Embryonic facial prominence (tissue), 1 donor: ENCODE measurements around the gene LINC01488.

Source experiments
- DNase-seq: peaks from one replicate; pipeline ENCODE4 v3.0.0-alpha.2; 2016; ENCODE audit errors: extremely low spot score

Gene LINC01488

DNA sequence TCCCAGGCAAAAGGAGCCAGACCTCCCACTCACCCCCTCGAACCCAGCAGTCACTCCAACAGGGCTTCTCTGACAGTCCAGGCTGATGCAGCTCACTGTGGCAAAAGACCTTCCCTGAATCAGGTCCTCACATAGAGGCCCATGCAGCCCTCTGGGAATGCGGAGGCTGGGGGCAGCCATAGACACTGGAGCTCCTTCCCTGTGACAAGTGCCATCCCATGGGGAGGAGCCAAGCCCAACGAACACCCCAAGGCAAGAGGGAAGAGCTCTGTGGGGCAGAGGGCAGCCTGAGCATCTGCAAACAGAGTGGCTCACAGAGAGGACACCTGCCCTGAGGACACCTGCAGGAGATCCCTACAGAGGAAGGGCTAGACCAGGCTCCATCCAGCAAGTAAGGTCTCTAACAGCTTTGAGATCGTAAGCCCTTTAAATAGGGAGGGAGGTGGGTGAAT lies at the start of gene LINC01488:
TSS of gene LINC01488 (plus strand) at position 271 of the 452 bp plus-strand sequence.
- DNase-seq = no peak

DNA sequence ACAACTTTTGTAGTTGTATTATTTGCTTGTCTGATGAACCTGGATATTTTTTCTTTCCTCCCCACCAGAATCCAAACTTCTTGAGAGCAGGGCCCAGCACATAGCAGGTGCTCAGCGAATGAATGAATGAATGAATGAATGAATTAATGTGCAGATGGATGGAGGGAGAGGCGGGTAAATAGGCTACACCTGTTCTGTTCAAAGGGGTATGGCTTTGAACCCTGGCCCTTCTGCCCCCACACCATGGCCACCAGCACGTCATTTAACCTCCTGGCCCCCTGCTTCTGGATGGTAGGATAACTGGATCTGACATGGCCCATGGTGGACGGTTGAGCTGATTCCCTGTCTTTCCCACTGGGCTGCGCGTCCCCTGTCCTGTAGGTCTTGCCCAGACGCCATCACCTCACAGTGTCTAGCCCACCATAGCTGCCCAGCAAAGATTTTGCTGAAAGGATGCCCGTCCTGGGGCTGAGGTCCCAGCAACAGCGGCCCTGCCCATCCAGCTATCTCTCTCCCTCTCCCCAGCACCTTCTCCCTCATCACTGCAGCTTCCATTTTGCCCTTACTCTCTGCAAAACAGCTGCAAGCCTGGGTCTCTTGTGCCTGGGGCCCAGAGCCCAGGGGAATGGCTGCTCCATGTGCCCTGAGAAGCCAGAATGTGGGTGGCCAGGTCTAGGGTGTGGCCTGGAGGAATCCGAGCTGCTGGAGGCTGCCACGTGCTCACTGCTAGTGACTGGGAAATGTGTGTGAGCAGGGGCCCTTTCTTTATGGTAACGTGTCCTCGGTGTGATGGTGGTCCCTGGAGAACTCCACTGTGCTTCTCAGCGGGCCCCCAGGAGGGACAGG lies 49.3 kb upstream of the LINC01488 start:
- DNase-seq = no peak

DNA sequence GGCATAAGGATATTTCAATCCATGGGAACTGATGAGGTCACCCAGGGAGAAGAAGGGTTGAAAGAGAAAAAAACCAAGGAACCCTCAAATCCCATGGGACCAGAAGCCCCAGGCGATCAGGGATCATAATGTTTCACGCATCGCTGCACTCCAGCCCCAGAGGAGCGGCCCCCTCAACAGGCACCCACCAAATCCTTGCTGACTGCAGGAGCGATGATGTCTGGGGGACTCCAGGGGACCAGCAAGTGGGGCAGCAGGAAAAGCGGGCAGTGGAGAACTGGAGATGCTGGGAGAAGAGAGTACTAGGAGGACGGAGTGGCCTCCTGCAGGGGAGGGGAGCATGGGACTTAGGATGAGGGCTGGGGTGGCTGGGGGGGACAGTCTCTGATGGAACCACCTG lies 47.7 kb upstream of the LINC01488 start:
- no peak for DNase-seq

DNA sequence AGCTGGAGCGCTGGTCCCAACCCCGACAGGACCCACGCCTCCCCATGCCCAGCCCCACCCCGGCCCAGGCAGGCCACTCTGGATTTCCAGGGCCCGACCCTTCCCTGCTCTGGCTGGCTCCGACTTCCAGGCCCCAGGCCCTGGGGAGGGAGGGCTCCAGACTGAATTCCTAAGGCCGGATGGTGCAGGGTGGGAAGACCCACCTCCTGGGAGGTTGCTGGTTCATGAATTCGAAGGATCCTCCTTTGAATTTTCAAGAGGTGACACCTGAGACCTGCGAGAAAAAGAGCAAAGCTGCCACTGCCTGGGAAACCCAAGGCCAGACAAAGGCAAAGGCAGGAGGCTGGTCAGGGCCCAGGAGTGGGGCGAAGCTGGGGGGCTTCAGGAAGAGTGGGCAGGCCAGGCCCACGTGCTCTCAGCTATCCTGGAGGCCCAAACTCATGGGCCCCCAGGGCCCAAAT lies 47.0 kb upstream of the LINC01488 start:
- no peak for DNase-seq

DNA sequence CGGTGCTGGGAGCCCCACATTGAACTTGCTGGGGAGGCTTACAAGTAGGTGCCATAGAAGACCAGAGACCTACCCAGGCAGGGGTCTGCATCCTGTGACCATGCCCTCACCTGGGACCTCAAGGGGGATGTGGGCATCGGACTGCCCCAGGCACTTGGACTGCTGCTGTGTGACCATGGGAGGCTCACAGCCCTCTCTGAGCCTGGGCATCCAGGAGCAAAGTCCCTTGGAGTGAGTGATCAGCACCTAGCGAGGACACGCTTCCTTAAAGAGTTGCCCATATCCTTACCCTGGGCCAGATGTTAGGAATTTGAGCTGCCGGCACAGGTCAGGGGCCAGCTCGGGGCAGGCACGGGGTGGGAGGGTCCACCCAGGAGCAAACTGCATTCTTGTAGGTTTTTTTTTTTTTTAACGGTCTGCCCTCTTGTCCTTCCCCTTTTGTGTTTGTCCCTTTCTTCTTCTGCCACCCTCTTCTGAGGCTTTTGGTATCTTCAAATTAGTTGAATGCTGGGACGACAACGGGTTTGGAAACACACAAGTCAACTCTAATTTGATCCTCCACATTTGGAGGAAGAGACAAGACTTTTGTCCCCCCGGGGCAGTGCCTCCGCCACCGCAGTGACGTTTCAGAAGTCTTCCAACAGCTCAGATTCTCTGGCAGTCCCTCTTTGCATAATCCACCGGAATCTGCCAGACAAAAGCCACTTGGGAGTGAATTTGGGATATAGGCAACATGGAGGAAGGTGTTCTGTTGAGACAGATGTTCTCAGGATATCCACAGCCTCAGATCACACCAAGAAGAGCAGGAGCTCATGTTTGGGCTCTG lies 46.1 kb upstream of the LINC01488 start:
- no peak for DNase-seq

DNA sequence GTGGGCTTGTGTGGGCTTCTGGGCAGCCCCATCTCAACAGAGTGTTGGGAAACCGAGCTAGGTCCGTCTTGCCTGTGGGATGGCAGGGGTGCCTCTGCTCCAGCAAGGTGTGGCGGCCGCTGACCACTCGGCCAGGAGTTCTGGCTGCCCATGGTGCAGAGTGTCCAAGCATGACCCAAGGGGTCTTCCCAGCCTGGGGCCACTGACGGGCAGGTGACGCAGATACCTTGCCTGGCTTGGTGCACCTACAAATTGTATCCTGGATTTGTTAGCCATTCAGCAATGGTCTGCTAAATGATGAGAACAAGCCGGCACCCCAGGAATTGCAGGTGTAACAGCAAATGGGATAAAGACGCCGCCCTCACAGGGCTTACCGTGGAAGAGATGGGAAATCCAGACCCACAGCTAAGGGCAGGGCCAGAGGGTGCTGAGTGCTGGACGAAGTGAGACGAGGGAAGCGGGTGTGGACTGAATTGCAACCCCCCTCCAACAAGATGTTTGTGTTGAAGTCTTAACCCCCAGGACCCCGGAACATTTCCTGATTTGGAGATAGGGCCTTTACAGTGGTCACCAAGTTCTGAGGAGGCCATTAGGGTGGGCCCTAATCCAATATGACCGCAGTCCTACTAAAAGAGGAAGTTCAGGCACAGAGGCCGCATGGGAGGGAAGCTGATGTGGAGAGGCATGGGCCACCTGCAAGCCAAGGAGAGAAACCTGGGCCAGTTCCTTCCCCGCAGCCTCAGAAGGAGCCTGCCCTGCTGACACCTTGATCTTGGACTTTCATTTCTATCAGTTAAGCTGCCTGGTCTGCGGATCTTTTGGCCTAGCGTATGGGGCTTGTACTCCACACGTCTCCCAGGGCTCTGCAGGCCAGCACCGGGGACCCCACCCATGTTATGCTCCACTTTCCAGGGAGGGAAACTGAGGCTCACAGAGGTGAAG lies 45.2 kb upstream of the LINC01488 start:
- DNase-seq = no peak

DNA sequence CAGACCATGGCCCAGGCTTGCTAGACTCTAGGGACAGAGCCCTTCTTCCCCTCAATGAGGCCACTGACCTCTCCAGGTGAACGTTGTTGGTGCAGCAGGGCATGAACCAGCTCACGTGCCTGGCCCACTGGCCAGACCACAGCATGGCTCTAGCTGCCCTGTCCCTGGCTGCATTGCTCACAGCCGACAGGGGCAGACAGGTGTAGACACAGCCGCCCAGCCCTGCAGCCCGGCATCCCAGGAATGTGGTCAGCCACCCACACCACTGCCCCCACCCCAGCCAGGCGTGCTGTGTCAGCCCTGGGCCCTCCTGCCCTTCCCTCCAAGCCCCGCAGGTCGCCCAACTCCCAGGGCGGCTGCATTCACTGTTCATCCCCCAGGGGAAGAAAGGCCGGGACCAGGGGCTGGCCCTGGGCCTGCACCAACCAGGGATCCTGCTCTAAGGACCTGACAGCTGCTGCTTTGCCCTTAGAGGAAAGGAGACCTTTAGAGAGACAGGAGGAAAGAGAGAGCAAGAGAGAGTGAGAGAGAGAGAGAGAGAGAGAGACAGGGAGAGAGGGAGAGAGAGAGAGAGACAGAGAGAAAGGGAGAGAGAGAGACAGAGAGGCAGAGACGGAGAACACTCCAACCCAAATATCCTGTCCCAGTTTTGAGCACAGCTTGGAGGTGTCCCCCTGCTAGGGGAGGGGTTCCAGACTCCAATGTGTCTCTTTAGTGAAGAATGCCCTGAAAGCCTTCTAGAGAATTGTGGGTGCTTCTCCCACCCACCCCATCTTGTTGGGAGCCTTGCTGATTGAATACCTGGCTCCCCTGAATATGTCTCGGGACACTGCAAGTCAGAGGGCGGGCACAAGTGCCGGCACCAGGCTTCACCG lies 44.2 kb upstream of the LINC01488 start:
- DNase-seq = no peak

DNA sequence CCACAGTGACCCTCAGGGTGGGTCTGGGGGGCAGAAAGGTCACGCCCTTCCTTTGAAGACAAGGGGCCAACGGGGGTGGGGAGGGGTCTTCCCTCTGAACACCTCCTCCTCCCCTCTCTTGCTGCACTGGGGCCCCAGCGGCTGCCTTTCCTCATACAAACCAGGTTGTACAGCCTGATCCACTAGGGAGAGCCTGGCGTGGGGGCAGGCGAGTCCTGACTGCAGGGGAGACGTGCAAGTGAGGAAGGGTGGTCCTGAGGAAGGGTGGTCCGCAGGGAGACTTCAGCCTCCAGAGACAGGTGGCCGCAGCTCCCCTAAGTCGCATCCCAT lies 43.6 kb upstream of the LINC01488 start:
- DNase-seq = no peak

DNA sequence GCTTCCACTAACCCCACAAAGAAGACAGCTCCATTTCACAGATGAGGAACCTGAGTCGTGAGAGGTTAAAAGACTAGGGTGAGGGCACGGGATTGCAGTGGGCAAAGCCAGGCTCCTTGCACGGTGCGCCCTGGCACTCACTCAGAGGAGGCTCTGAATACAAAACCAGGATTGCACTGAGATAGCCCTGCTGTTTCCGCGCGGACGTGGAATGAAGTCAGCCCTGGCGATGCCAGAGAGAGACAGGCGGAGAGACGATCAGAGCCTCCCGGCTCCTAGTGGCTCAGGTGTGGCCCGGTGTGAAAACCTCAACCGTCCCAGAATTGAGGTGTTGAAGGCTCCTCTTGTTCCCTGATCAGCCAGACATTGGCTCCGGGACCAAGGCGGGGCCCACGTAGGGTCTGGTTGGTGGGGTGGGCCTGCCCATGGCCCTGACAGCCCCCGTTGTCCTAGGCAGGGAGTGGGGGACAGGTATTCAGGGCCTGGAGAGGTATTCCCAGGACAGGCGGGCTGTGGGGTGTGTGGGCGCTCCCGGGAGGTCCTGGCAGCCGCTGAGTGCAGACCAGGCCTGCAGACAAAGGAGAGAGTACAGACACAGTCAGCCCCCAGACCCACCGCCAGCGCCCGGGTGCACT lies 43.1 kb upstream of the LINC01488 start:
- DNase-seq = no peak

DNA sequence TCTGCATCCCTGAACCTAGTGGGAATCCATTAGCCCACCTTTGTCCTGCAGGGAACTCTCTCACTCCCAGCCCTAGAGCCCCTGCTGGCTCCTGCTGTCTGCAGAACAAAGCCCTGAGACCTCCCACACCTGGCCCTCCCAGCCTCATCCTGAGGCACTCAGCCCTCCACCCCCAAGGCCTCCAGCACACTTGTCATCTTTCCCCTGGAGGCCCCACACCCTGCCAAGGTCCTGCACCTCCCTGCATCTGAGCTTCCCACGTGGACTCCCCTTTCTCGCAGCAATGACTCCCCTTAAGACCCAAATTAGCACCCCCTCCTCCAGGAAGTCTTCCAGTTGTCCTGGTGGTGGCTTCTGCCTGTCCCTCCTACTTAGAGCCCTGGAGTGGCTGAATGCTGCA lies 42.3 kb upstream of the LINC01488 start:
- no peak for DNase-seq

DNA sequence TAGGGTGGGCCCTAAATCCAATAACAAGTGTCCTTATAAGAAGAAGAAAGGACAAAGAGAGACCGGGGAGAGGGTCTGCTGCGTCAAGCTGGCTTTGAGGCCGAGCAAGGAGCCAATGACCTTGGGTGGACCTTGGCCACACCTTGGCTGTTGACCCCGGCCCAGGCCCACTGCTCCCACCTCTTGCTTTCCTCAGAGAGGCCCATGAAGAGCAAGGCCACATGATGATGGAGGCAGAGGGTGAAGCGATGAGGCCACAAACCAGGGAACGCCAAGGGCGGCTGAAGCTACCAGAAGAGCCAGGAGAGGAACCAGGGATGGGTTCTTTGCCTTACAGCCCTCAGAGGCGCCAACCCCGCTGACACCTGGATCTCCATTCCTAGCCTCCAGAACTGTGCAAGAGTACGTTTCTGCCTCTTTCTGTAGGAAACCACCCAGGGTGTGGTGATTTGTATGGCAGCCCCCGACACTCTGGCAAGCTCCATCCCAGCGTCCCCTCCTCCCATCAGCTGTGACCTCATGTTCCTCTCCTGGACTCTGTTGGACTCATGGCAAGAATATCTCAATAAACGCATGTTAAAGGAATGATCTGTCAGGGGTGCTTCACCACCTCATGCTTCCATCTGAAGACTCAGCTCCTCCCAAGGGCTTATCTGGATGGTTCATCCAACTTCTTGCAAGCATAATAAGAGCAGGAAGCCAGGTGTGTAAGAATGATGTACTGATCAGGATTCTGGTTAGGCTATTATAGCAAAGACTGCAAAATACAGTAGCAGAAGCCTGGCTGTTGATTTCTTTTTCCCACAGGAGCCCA lies 41.6 kb upstream of the LINC01488 start:
- no peak for DNase-seq

DNA sequence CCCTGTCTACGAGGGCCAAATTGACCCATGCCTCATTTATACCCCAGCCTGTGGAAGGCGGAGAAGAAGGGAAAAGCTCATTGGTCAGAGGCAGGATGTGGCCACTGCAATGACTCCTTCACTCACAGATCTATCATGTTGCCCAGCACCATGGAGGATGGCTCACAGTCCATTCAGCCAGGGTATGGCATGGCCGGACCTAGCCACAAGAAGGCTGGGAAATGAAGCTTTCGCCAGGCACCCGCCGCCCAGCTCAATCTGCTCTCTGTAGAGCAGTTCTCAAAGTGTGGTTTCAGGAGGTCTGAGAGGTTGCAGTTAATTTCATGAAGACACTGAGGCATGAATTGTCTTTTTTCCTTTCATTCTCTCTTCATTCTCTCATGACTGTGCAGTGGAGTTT lies 40.6 kb upstream of the LINC01488 start:
- DNase-seq = no peak

DNA sequence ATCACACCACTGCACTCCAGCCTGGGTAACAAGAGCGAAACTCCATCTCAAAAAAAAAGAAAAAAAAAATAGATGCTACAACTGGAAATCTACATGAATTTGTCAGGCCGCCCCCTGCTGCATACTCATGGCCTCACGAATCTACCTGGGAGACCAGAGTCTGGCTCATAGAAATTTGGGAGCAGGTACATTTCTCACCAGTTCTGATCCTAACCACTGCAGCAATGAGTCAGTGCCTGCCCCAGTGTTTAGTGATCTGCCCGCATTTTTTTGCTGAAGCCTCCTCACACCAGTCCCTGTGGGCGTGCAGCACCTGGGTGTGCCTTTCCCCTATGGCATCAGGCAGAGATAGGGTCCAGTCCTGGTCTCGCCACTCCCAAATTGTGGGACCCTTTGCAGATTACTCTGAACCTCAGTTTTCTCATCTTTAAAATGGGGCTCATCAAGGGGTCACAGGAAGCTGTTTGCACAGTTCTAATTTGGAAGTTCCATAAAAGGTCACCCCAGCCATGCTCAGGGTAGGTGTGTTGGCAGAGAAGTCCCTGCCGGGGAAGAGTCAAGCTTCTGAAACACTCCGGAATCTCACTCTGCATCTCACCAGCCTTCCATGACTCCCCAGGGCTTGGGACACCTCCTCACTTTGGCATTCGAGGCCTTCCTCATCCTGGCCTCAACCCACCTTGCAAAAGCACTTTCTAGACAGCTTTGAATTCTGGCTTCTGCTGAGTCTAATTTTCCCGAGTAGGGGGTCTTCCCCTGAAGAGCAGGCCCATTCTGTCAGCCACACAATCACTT lies 39.3 kb upstream of the LINC01488 start:
- no peak for DNase-seq

DNA sequence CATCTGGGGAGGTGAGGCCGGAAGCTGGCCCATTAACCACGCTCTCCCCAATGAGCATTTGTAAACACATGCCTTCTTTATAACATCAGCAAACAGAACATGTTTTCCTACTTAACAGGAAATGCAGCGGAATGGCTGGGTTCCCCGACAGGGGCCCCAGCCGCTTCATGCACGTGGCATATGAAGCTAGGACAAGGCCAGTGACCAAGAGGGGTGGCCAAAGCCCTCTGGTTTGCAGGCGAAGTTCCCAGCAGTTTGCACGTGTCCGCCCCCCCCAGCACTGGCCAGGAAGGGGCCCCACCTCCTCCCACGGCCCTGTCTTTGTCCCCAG lies 38.7 kb upstream of the LINC01488 start:
- DNase-seq = peak; percentile 50

DNA sequence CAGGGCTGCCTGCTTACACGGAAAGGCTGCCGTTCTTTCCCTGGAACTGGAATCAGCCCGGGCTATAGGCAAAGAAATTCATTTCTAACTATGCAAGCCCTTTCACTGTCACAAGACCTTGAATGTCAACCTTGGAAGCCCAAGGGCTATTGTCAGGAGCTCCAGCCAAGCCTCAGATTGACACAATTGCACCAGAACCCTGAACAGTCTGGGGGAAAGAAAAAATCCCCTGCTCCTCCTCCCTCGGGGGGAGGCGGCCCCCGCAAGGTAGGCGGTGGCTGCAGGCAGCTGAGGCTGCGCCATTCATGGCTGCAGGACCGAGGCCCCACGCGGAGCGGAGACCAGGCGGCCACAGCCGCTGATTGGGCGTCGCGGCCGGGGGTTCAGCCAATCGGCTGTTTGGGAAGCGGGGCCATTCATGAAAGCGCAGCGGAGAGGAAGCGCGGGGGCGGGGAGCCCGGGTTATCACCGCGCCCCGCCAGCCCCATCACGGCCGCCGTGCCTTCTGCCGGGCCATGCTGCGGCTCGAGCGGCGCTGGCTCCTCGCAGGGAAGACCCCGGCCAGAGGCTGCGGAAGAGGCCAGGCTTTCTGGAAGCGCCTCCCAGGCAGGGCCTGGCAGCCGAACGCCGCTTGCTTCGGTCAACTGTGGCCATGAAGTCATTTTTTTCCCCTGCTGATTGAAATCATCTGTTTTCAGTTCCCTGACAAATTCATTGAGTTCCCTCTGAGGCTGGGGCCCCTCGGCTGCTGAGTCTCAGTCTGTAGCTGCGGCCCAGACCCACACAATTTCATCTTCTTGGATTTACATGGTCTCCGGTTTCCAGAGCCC lies 38.1 kb upstream of the LINC01488 start:
- DNase-seq = peak; percentile 81

DNA sequence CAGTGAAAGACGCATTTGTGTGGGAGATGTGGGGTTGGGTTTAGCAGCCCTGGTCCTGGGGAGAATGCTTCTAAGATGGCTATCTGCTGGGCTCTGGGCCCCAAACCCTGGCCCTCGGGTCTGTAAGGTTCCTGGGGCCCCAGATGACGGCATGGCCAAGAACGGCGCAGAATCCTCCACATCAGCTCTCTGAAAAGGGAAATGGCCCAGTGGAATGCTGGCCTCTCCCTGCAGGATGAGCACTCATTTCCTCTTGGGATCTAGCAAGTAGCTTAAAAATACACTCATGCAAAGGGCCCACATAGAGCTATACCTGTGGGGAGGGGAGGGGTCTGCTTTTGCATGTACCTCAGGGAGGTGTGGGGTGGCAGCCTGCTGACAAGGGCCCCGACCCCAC lies 37.5 kb upstream of the LINC01488 start:
- no peak for DNase-seq

DNA sequence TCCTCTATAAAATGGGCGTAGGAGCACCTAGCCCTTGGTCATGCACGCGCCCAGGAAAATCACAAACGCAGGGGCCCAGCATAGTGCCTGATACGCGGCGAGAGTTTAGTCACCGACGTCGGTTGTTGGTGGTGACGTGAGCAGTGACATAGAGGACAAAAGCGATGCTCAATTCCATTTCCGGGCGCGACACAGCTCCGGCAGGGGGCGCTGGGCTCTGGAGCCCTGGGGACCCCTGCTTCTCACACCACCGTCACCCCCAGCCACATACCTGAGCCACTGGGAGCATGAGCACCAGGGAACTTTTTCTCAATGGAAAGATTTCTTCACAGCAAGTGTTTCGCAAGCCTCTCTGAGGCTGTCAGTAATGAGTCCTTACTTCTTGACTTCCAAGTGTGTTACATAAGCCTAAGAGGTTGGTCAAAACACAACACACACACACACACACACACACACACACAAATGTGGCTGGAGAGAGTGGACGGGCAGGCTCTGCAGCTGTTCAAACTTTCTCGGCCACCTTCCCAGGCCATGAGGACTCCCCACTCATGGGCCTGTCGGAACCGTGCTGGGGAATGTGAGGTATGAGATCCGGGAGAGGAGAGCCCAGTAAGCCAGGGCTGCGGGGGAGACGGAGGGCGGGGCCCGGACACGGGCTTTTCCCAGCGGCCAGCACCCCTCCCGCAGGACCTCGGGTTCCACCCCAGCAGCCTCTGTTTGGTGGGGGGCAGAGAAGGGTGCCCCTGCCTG lies 36.9 kb upstream of the LINC01488 start:
- DNase-seq = peak; percentile 39
